PC-3 (cell line): ENCODE measurements around the gene KAT7.

Experiments used
- CTCF ChIP-seq: fragments of 300-600 bp; sonication (generic); conservative IDR thresholded peaks from 2 replicates; pipeline ENCODE4 v1.5.1; 2017; ENCODE audit warnings: antibody characterized with exemption, low read depth, mild to moderate bottlenecking, low read length
- EZH2 ChIP-seq: fragments of 300-600 bp; sonication (generic); IDR thresholded peaks from one replicate; pipeline ENCODE4 v1.6.1; 2017; ENCODE audit warnings: antibody characterized with exemption, mild to moderate bottlenecking, low read length; ENCODE audit not compliant: unreplicated experiment

- TF ChIP-seq EZH2 (no peak), CTCF (no peak)
Measured at GRCh38 chr17:49848739-49849138, 60.3 kb downstream of the KAT7 start.
